Measurements from ENCODE around the gene ZNF396. TPM values are rescaled to one million over a fixed set of nuclear protein-coding genes. Genes with fewer than 3 reads are reported as not detected.

ZNF396 gene
- total RNA-seq, 1 experiment from 2014 or later = 1.0 TPM

DNA sequence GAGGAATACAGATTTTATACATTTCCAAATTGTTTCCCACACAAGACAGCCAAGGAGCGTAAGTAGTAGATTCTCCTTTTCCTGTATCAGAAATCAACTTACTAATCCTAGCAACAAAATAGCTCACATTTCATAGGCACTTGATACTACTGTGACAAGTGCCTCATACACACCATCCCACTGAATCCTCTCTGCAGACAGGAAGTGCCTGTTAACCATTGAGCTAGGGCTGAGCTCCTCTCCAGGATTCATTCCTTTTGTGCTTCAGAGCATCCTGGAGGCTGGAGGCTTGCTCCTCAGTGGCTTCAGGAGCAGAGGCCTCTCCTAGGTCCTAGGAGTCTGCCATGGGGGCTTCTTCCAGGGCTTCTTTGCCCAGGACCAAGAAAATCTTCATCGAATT is 20.8 kb upstream of the ZNF396 start:
- TF ChIP-seq, protein P1, sequence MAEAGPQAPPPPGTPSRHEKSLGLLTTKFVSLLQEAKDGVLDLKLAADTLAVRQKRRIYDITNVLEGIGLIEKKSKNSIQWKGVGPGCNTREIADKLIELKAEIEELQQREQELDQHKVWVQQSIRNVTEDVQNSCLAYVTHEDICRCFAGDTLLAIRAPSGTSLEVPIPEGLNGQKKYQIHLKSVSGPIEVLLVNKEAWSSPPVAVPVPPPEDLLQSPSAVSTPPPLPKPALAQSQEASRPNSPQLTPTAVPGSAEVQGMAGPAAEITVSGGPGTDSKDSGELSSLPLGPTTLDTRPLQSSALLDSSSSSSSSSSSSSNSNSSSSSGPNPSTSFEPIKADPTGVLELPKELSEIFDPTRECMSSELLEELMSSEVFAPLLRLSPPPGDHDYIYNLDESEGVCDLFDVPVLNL (CRISPR knock-in tag; IDR thresholded peaks at IDR 0.05; ENCODE audit: borderline replicate concordance, low read depth) = no peak
- TF ChIP-seq, protein P2, sequence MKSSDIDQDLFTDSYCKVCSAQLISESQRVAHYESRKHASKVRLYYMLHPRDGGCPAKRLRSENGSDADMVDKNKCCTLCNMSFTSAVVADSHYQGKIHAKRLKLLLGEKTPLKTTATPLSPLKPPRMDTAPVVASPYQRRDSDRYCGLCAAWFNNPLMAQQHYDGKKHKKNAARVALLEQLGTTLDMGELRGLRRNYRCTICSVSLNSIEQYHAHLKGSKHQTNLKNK (CRISPR knock-in tag; IDR thresholded peaks at IDR 0.05) = no peak
- TF ChIP-seq CREB1 (CRISPR knock-in tag; IDR thresholded peaks at IDR 0.05) = no peak
- TF ChIP-seq, protein P3, sequence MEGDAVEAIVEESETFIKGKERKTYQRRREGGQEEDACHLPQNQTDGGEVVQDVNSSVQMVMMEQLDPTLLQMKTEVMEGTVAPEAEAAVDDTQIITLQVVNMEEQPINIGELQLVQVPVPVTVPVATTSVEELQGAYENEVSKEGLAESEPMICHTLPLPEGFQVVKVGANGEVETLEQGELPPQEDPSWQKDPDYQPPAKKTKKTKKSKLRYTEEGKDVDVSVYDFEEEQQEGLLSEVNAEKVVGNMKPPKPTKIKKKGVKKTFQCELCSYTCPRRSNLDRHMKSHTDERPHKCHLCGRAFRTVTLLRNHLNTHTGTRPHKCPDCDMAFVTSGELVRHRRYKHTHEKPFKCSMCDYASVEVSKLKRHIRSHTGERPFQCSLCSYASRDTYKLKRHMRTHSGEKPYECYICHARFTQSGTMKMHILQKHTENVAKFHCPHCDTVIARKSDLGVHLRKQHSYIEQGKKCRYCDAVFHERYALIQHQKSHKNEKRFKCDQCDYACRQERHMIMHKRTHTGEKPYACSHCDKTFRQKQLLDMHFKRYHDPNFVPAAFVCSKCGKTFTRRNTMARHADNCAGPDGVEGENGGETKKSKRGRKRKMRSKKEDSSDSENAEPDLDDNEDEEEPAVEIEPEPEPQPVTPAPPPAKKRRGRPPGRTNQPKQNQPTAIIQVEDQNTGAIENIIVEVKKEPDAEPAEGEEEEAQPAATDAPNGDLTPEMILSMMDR (IDR thresholded peaks at IDR 0.05) = no peak
- TF ChIP-seq, protein P4, sequence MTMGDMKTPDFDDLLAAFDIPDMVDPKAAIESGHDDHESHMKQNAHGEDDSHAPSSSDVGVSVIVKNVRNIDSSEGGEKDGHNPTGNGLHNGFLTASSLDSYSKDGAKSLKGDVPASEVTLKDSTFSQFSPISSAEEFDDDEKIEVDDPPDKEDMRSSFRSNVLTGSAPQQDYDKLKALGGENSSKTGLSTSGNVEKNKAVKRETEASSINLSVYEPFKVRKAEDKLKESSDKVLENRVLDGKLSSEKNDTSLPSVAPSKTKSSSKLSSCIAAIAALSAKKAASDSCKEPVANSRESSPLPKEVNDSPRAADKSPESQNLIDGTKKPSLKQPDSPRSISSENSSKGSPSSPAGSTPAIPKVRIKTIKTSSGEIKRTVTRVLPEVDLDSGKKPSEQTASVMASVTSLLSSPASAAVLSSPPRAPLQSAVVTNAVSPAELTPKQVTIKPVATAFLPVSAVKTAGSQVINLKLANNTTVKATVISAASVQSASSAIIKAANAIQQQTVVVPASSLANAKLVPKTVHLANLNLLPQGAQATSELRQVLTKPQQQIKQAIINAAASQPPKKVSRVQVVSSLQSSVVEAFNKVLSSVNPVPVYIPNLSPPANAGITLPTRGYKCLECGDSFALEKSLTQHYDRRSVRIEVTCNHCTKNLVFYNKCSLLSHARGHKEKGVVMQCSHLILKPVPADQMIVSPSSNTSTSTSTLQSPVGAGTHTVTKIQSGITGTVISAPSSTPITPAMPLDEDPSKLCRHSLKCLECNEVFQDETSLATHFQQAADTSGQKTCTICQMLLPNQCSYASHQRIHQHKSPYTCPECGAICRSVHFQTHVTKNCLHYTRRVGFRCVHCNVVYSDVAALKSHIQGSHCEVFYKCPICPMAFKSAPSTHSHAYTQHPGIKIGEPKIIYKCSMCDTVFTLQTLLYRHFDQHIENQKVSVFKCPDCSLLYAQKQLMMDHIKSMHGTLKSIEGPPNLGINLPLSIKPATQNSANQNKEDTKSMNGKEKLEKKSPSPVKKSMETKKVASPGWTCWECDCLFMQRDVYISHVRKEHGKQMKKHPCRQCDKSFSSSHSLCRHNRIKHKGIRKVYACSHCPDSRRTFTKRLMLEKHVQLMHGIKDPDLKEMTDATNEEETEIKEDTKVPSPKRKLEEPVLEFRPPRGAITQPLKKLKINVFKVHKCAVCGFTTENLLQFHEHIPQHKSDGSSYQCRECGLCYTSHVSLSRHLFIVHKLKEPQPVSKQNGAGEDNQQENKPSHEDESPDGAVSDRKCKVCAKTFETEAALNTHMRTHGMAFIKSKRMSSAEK (CRISPR knock-in tag; IDR thresholded peaks at IDR 0.05; ENCODE audit: borderline replicate concordance) = no peak
- TF ChIP-seq GABPB1 (CRISPR knock-in tag; IDR thresholded peaks at IDR 0.05) = no peak
- no peak for TF ChIP-seq ZNF423 (CRISPR knock-in tag; IDR thresholded peaks at IDR 0.05)
- no peak for TF ChIP-seq JAZF1 (CRISPR knock-in tag; IDR thresholded peaks at IDR 0.05)
- TF ChIP-seq, protein P5, sequence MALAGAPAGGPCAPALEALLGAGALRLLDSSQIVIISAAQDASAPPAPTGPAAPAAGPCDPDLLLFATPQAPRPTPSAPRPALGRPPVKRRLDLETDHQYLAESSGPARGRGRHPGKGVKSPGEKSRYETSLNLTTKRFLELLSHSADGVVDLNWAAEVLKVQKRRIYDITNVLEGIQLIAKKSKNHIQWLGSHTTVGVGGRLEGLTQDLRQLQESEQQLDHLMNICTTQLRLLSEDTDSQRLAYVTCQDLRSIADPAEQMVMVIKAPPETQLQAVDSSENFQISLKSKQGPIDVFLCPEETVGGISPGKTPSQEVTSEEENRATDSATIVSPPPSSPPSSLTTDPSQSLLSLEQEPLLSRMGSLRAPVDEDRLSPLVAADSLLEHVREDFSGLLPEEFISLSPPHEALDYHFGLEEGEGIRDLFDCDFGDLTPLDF (CRISPR knock-in tag; IDR thresholded peaks at IDR 0.05) = no peak
- TF ChIP-seq SOX15 (CRISPR knock-in tag; IDR thresholded peaks at IDR 0.05) = no peak
- TF ChIP-seq MYBL2 (CRISPR knock-in tag; IDR thresholded peaks at IDR 0.05) = no peak
- no peak for TF ChIP-seq ATF1 (CRISPR knock-in tag; IDR thresholded peaks at IDR 0.05)
- no peak for TF ChIP-seq PRRX2 (CRISPR knock-in tag; IDR thresholded peaks at IDR 0.05)
- TF ChIP-seq, protein P6, sequence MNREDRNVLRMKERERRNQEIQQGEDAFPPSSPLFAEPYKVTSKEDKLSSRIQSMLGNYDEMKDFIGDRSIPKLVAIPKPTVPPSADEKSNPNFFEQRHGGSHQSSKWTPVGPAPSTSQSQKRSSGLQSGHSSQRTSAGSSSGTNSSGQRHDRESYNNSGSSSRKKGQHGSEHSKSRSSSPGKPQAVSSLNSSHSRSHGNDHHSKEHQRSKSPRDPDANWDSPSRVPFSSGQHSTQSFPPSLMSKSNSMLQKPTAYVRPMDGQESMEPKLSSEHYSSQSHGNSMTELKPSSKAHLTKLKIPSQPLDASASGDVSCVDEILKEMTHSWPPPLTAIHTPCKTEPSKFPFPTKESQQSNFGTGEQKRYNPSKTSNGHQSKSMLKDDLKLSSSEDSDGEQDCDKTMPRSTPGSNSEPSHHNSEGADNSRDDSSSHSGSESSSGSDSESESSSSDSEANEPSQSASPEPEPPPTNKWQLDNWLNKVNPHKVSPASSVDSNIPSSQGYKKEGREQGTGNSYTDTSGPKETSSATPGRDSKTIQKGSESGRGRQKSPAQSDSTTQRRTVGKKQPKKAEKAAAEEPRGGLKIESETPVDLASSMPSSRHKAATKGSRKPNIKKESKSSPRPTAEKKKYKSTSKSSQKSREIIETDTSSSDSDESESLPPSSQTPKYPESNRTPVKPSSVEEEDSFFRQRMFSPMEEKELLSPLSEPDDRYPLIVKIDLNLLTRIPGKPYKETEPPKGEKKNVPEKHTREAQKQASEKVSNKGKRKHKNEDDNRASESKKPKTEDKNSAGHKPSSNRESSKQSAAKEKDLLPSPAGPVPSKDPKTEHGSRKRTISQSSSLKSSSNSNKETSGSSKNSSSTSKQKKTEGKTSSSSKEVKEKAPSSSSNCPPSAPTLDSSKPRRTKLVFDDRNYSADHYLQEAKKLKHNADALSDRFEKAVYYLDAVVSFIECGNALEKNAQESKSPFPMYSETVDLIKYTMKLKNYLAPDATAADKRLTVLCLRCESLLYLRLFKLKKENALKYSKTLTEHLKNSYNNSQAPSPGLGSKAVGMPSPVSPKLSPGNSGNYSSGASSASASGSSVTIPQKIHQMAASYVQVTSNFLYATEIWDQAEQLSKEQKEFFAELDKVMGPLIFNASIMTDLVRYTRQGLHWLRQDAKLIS (CRISPR knock-in tag; IDR thresholded peaks at IDR 0.05; ENCODE audit: borderline replicate concordance) = no peak
- TF ChIP-seq ZNF396 (CRISPR knock-in tag; IDR thresholded peaks at IDR 0.05; ENCODE audit: borderline replicate concordance) = no peak
- TF ChIP-seq, protein P7, sequence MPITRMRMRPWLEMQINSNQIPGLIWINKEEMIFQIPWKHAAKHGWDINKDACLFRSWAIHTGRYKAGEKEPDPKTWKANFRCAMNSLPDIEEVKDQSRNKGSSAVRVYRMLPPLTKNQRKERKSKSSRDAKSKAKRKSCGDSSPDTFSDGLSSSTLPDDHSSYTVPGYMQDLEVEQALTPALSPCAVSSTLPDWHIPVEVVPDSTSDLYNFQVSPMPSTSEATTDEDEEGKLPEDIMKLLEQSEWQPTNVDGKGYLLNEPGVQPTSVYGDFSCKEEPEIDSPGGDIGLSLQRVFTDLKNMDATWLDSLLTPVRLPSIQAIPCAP (CRISPR knock-in tag; IDR thresholded peaks at IDR 0.05) = no peak
- no peak for TF ChIP-seq NR2C2 (CRISPR knock-in tag; IDR thresholded peaks at IDR 0.05)
- TF ChIP-seq, protein P8, sequence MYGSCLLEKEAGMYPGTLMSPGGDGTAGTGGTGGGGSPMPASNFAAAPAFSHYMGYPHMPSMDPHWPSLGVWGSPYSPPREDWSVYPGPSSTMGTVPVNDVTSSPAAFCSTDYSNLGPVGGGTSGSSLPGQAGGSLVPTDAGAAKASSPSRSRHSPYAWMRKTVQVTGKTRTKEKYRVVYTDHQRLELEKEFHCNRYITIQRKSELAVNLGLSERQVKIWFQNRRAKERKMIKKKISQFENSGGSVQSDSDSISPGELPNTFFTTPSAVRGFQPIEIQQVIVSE (CRISPR knock-in tag; IDR thresholded peaks at IDR 0.05; ENCODE audit: borderline replicate concordance) = no peak
- no peak for TF ChIP-seq ZNF263 (CRISPR knock-in tag; IDR thresholded peaks at IDR 0.05; ENCODE audit: low read depth)
- TF ChIP-seq ZBTB21 (CRISPR knock-in tag; IDR thresholded peaks at IDR 0.05; ENCODE audit: borderline replicate concordance) = no peak
- no peak overlapping the region for H3K27ac Mint-ChIP-seq
- CTCF ChIA-PET = interaction anchor here (1.2 to 2.8 kb wide), 2 partner anchors 11 to 392 kb away, joined by 3 to 19 read pairs; no protein-coding TSS in a partner anchor
- POLR2A ChIA-PET = no interaction called here
- no peaks in the 10 kb centered on the region for H3K4me1 Mint-ChIP-seq
- no peaks in the 10 kb centered on the region for H3K36me3 Mint-ChIP-seq
- no peak overlapping the region for H3K4me3 Mint-ChIP-seq
- no peak for DNase-seq (ENCODE audit: low spot score)
- H3K9me3 Mint-ChIP-seq = peaks cover 4% of the 10 kb centered on the region; the same call in 1 of the 2 replicates
- no peak for ATAC-seq
- no peaks in the 10 kb centered on the region; the same call in 1 of the 2 replicates for H3K27me3 Mint-ChIP-seq (ENCODE audit: low read depth)
